B cell (primary cell): Measurements from ENCODE around the gene OR10J4. TPM values are rescaled to one million over a fixed set of nuclear protein-coding genes. Genes with fewer than 3 reads are reported as not detected.

ENCODE experiments used
- ATAC-seq: fragments of 200-7000 bp; cut with Tn5 transposase; one replicate; pipeline ENCODE4 v1.10.0; 2021; ENCODE audit warnings: low read depth, mild to moderate bottlenecking, moderate number of reproducible peaks, moderate library complexity
- CTCF ChIA-PET: fragments of 350-600 bp; sonication (Branson Sonifier 250); formaldehyde crosslinking; loops from one replicate; lab custom pipeline; 2021; ENCODE audit warnings: antibody characterized with exemption, inconsistent platforms; lab: Charles Lee
- POLR2A ChIA-PET: fragments of 350-600 bp; sonication (Branson Sonifier 250); formaldehyde crosslinking; loops from one replicate; lab custom pipeline; 2021; ENCODE audit warnings: antibody characterized with exemption; lab: Charles Lee
- DNase-seq: peaks from one replicate; pipeline ENCODE4 v3.0.0; 2013
- H2AFZ ChIP-seq: 2 replicates; pipeline ENCODE4 v1.6.1; 2012; ENCODE audit warnings: mild to moderate bottlenecking, low read depth, low read length; ENCODE audit not compliant: insufficient read depth, poor library complexity, severe bottlenecking
- H3K27ac ChIP-seq, 2 donors: 1 replicate in 1 of 2; 2 replicates in 1 of 2; pipeline ENCODE4 v1.5.1; 2012 to 2013; ENCODE audit warnings: low read length in 2 of 2, mild to moderate bottlenecking in 2 of 2, moderate library complexity in 1 of 2
- H3K27me3 ChIP-seq, 4 experiments: fragments of 200-600 bp in 1 of 4; sonication (generic) in 1 of 4; replicated peaks in 1 of 4; 1 replicate in 2 of 4; 2 replicates in 2 of 4; pipeline versions ENCODE4 v1.6.1 to v1.7.0; 2013 to 2016; ENCODE audit warnings: low read length in 3 of 4, mild to moderate bottlenecking in 2 of 4, mixed read lengths in 1 of 4, moderate library complexity in 1 of 4; ENCODE audit not compliant: insufficient read depth in 4 of 4, control insufficient read depth in 3 of 4; ENCODE audit errors: control extremely low read depth in 1 of 4
- H3K36me3 ChIP-seq, 2 experiments: replicated peaks in 1 of 2; 1 replicate in 1 of 2; 2 replicates in 1 of 2; pipeline versions ENCODE4 v1.6.1 to v1.7.1; 2013; ENCODE audit warnings: low read length in 1 of 2; ENCODE audit not compliant: insufficient read depth in 2 of 2, control insufficient read depth in 1 of 2; ENCODE audit errors: control extremely low read depth in 1 of 2, extremely low read depth in 1 of 2
- H3K4me1 ChIP-seq, 2 donors: fragments of 200-600 bp in 1 of 2; sonication (generic) in 1 of 2; 1 replicate in 1 of 2; 2 replicates in 1 of 2; pipeline versions ENCODE4 v1.5.1 to v1.6.1; 2013 to 2017; ENCODE audit warnings: low read length in 2 of 2; ENCODE audit not compliant: control insufficient read depth in 2 of 2, insufficient read depth in 2 of 2
- H3K4me2 ChIP-seq: replicated peaks from 2 replicates; pipeline ENCODE3; 2012; ENCODE audit warnings: mild to moderate bottlenecking, low read depth, low read length; ENCODE audit not compliant: poor library complexity, severe bottlenecking
- H3K4me3 ChIP-seq, 5 experiments: fragments of 200-600 bp in 1 of 5; sonication (generic) in 1 of 5; 1 replicate in 3 of 5; 2 replicates in 2 of 5; pipeline versions ENCODE4 v1.5.1 to v1.7.0; 2011 to 2016; ENCODE audit warnings: low read length in 4 of 5, mild to moderate bottlenecking in 4 of 5, low read depth in 2 of 5, control low read depth in 1 of 5, moderate library complexity in 1 of 5; ENCODE audit not compliant: insufficient read depth in 1 of 5; ENCODE audit errors: control extremely low read depth in 1 of 5, extremely low read depth in 1 of 5
- H3K79me2 ChIP-seq: fragments of 200-600 bp; sonication (generic); one replicate; pipeline ENCODE4 v1.6.0; 2016; ENCODE audit warnings: low read length; ENCODE audit not compliant: control insufficient read depth, insufficient read depth
- H3K9ac ChIP-seq: fragments of 200-600 bp; sonication (generic); 2 replicates; pipeline ENCODE4 v1.6.1; 2017; ENCODE audit warnings: mild to moderate bottlenecking, low read length, moderate library complexity
- H3K9me3 ChIP-seq, 3 donors: one replicate each; pipeline versions ENCODE4 v1.6.1 to v1.7.1; 2013; ENCODE audit warnings: low read length in 2 of 3; ENCODE audit not compliant: control insufficient read depth in 2 of 3, insufficient read depth in 1 of 3; ENCODE audit errors: control extremely low read depth in 1 of 3
- H4K20me1 ChIP-seq: 2 replicates; pipeline ENCODE4 v1.6.0; 2012; ENCODE audit warnings: mild to moderate bottlenecking, low read length; ENCODE audit not compliant: insufficient read depth, control insufficient read depth, poor library complexity, severe bottlenecking
- H3K27ac Mint-ChIP-seq: one replicate; pipeline ENCODE4 v1.8.0; 2021; ENCODE audit warnings: mixed read lengths
- H3K27me3 Mint-ChIP-seq: one replicate; pipeline ENCODE4 v1.8.0; 2021; ENCODE audit warnings: mixed read lengths
- H3K4me1 Mint-ChIP-seq: one replicate; pipeline ENCODE4 v1.8.0; 2021; ENCODE audit warnings: mixed read lengths
- H3K4me3 Mint-ChIP-seq: one replicate; pipeline ENCODE4 v1.8.0; 2021; ENCODE audit warnings: mixed read lengths
- H3K9me3 Mint-ChIP-seq: one replicate; pipeline ENCODE4 v1.8.0; 2022; ENCODE audit warnings: mixed read lengths; ENCODE audit not compliant: insufficient read depth
- EZH2 ChIP-seq: IDR thresholded peaks from 2 replicates; pipeline ENCODE4 v1.6.1; 2012; ENCODE audit warnings: borderline replicate concordance, low read depth, mild to moderate bottlenecking, moderate library complexity, low read length; ENCODE audit not compliant: insufficient read depth, poor library complexity, severe bottlenecking
- WGBS: methylation state at CpG from one replicate; pipeline ENCODE4 v1.1.5; 2013; ENCODE audit warnings: missing lambda C conversion rate; ENCODE audit not compliant: insufficient coverage; 5-methylcytosine and 5-hydroxymethylcytosine counted together
- intact Hi-C: fragments of 100-400 bp; cut with micrococcal nuclease; formaldehyde crosslinking; loops from one replicate; pipeline ENCODE4 v1.10.0; 2022
- polyA plus RNA-seq: library from polyadenylated mRNA; depleted of rRNA; stranded (reverse); fragments of >200 nt; gene quantifications from 2 replicates; pipeline ENCODE4 v1.2.3, GENCODE V29; 2012
- total RNA-seq, 2 donors: library from RNA; stranded (reverse); fragments of 120-200 nt in 1 of 2; gene quantifications; 1 replicate in 1 of 2; 2 replicates in 1 of 2; pipeline versions ENCODE4 v1.2.3 to v1.2.4, GENCODE V29; 2013 to 2022
- TF ChIP-seq, protein P1 (sequence below): fragments of 200-600 bp; IDR thresholded peaks from one replicate; pipeline ENCODE4 v1.8.0; 2022; ENCODE audit warnings: antibody characterized with exemption, mild to moderate bottlenecking

OR10J4 gene
- total and polyA plus RNA-seq, 2 donors (not counting 1 experiment from before 2014, with no cell fraction given), result not detected

DNA sequence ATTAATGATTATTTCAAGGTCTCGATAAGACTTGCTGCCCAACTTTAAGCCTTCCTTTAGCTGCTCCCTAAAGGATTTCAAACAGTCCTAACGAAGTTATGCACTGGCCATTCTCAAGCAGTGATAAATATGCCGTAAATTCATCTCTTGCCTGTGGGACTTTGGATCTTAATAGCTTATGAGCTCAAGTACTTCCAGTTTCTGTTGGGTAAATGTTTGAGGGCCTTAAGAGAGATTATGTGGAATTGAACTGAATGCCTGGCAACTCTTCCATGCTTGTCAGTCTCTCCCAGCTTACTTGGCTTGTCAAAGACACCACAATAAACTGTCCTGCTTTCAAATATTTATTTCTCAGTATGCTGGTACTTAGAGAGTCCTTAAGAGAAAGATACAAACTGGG lies 3.5 kb upstream of the OR10J4 start:
- POLR2A ChIA-PET, result no interaction called here
- 76% methylated on average over 3 of the region's 3 CpGs for WGBS

DNA sequence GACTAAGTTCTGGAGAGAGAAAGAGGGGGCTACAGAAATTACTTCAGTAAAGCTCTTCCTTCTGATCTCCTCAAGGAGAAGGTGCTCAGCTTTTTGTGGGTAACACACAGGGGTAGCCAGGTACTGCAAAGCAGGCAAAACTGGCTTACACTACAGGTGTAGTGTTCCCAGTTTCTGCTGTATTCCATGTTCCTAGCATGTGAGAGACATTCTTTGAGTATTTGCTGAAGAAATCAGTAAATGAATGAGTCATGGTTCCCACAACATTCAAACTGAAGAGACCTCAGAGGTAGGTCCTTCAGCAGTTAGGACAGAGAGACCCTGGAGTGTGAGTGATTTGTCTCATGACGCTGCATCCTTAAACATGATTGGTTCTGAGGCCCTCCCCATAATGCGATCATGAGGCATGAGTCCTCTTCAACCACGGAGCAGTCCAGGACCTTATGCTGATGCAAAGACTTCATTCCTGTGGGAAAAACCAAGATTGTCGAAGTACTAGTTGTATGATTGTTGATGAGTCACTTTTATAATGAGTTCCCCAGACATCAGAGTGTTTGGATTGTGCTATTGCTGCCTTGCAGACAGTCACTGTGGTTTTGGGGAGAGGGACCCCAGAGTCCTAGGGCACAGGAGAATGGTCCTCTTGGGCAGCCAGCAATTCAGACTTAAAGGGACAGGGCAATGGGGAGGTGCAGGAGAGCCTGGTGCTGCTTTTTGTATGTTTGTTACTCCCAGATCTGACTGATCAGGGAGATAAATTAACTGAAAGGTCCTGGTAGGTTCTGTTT lies 2.7 kb upstream of the OR10J4 start:
- POLR2A ChIA-PET, result no interaction called here
- H3K9ac ChIP-seq, result no peak overlapping the region
- intact Hi-C loops, result no loop called here
- WGBS, result 97% methylated on average over 4 of the region's 4 CpGs
- no peak overlapping the region for H3K4me3 ChIP-seq
- CTCF ChIA-PET, result no interaction called here
- Mint-ChIP-seq H3K27me3 (peaks cover 12% of the 10 kb centered on the region), H3K9me3 (no peaks in the 10 kb centered on the region), H3K27ac (no peak overlapping the region), H3K4me3 (no peak overlapping the region), H3K4me1 (no peaks in the 10 kb centered on the region)
- no peak overlapping the region for H2AFZ ChIP-seq
- H3K27ac ChIP-seq, result no peak overlapping the region
- DNase-seq (no peak), ATAC-seq (no peak)
- no peaks in the 10 kb centered on the region for H3K79me2 ChIP-seq
- no peaks in the 10 kb centered on the region for H3K36me3 ChIP-seq
- H3K27me3 ChIP-seq, result no peaks in the 10 kb centered on the region
- no peaks in the 10 kb centered on the region for H3K4me1 ChIP-seq
- no peak overlapping the region for H3K4me2 ChIP-seq
- no peaks in the 10 kb centered on the region for H4K20me1 ChIP-seq
- TF ChIP-seq, protein P1, sequence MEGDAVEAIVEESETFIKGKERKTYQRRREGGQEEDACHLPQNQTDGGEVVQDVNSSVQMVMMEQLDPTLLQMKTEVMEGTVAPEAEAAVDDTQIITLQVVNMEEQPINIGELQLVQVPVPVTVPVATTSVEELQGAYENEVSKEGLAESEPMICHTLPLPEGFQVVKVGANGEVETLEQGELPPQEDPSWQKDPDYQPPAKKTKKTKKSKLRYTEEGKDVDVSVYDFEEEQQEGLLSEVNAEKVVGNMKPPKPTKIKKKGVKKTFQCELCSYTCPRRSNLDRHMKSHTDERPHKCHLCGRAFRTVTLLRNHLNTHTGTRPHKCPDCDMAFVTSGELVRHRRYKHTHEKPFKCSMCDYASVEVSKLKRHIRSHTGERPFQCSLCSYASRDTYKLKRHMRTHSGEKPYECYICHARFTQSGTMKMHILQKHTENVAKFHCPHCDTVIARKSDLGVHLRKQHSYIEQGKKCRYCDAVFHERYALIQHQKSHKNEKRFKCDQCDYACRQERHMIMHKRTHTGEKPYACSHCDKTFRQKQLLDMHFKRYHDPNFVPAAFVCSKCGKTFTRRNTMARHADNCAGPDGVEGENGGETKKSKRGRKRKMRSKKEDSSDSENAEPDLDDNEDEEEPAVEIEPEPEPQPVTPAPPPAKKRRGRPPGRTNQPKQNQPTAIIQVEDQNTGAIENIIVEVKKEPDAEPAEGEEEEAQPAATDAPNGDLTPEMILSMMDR, result no peak
- no peak for TF ChIP-seq EZH2
- H3K9me3 ChIP-seq, result no peaks in the 10 kb centered on the region

More for the DNA sequence above, 3.5 kb upstream of the OR10J4 start:
- H3K4me1 Mint-ChIP-seq, result no peaks in the 10 kb centered on the region
- no peak overlapping the region for H3K4me3 Mint-ChIP-seq
- Histone ChIP-seq H3K4me2 (no peak overlapping the region), H3K36me3 (no peaks in the 10 kb centered on the region), H3K4me3 (no peak overlapping the region), H2AFZ (no peak overlapping the region), H3K27me3 (no peaks in the 10 kb centered on the region), H3K9ac (no peak overlapping the region), H3K27ac (no peak overlapping the region), H3K4me1 (no peaks in the 10 kb centered on the region), H4K20me1 (no peaks in the 10 kb centered on the region), H3K9me3 (no peaks in the 10 kb centered on the region), H3K79me2 (no peaks in the 10 kb centered on the region)
- H3K9me3 Mint-ChIP-seq, result no peaks in the 10 kb centered on the region
- ATAC-seq, result no peak
- H3K27ac Mint-ChIP-seq, result no peak overlapping the region
- TF ChIP-seq, protein P1, result no peak
- TF ChIP-seq EZH2, result no peak
- H3K27me3 Mint-ChIP-seq, result peaks cover 12% of the 10 kb centered on the region
- DNase-seq, result no peak
- CTCF ChIA-PET, result no interaction called here
- intact Hi-C loops, result no loop called here
